Mesenchymal stem cell (in vitro differentiated cells and primary cell): ENCODE results near the gene CFAP54.

Experiments used
- DNase-seq: peaks from one replicate; pipeline ENCODE4 v3.0.0-alpha.2; 2013
- H2AFZ ChIP-seq: one replicate; pipeline ENCODE4 v1.6.1; 2013; ENCODE audit warnings: low read depth, mild to moderate bottlenecking, control low read depth, inconsistent platforms, low read length, moderate library complexity
- H2AK5ac ChIP-seq: 2 replicates; pipeline ENCODE4 v1.6.1; 2013; ENCODE audit warnings: low read length, moderate library complexity, mild to moderate bottlenecking, inconsistent platforms; ENCODE audit not compliant: severe bottlenecking
- H2BK120ac ChIP-seq: one replicate; pipeline ENCODE4 v1.6.1; 2013; ENCODE audit warnings: low read depth, mild to moderate bottlenecking, inconsistent platforms, low read length, moderate library complexity
- H2BK12ac ChIP-seq, 2 experiments: one replicate each; pipeline ENCODE4 v1.6.1; 2013; ENCODE audit warnings: inconsistent platforms in 2 of 2, low read length in 2 of 2, mild to moderate bottlenecking in 2 of 2, moderate library complexity in 2 of 2, control low read depth in 1 of 2
- H2BK15ac ChIP-seq: one replicate; pipeline ENCODE4 v1.6.1; 2013; ENCODE audit warnings: mild to moderate bottlenecking, low read depth, inconsistent platforms; ENCODE audit not compliant: poor library complexity, severe bottlenecking
- H2BK5ac ChIP-seq: 2 replicates; pipeline ENCODE4 v1.6.1; 2013; ENCODE audit warnings: low read depth, mild to moderate bottlenecking, low read length, control low read depth, inconsistent platforms; ENCODE audit not compliant: poor library complexity, severe bottlenecking
- H3K14ac ChIP-seq, 2 experiments: one replicate each; pipeline ENCODE4 v1.6.1; 2013; ENCODE audit warnings: inconsistent platforms in 2 of 2, low read length in 2 of 2, control low read depth in 1 of 2, mild to moderate bottlenecking in 1 of 2, moderate library complexity in 1 of 2
- H3K18ac ChIP-seq, 2 experiments: one replicate each; pipeline ENCODE4 v1.6.1; 2013; ENCODE audit warnings: inconsistent platforms in 2 of 2, low read length in 2 of 2, control low read depth in 1 of 2, low read depth in 1 of 2, mild to moderate bottlenecking in 1 of 2
- H3K23ac ChIP-seq, 2 experiments: one replicate each; pipeline ENCODE4 v1.6.1; 2013; ENCODE audit warnings: inconsistent platforms in 2 of 2, low read length in 2 of 2, mild to moderate bottlenecking in 2 of 2, moderate library complexity in 2 of 2, control low read depth in 1 of 2
- H3K27ac ChIP-seq: 2 replicates; pipeline ENCODE4 v1.5.1; 2013; ENCODE audit warnings: mild to moderate bottlenecking, moderate library complexity, low read length, control low read depth, inconsistent platforms; ENCODE audit not compliant: poor library complexity, severe bottlenecking
- H3K27me3 ChIP-seq, 2 experiments: 2 replicates each; pipeline versions ENCODE4 v1.6.1 to v1.7.0; 2013; ENCODE audit warnings: low read length in 2 of 2, mild to moderate bottlenecking in 2 of 2, moderate library complexity in 2 of 2, control low read depth in 1 of 2, inconsistent platforms in 1 of 2; ENCODE audit not compliant: control insufficient read depth in 1 of 2, insufficient read depth in 1 of 2
- H3K36me3 ChIP-seq, 2 experiments: 2 replicates each; pipeline versions ENCODE4 v1.6.1 to v1.7.0; 2013; ENCODE audit warnings: low read length in 2 of 2, control low read depth in 1 of 2, inconsistent platforms in 1 of 2, low read depth in 1 of 2, mild to moderate bottlenecking in 1 of 2; ENCODE audit not compliant: insufficient read depth in 2 of 2, control insufficient read depth in 1 of 2
- H3K4ac ChIP-seq, 2 experiments: one replicate each; pipeline ENCODE4 v1.6.1; 2013; ENCODE audit warnings: inconsistent platforms in 2 of 2, low read length in 2 of 2, mild to moderate bottlenecking in 2 of 2, moderate library complexity in 2 of 2, control low read depth in 1 of 2, low read depth in 1 of 2
- H3K4me1 ChIP-seq: 2 replicates; pipeline ENCODE4 v1.6.1; 2013; ENCODE audit warnings: low read depth, low read length, control low read depth; ENCODE audit not compliant: control insufficient read depth, insufficient read depth
- H3K4me2 ChIP-seq: 2 replicates; pipeline ENCODE4 v1.6.1; 2013; ENCODE audit warnings: low read length, mild to moderate bottlenecking, inconsistent platforms; ENCODE audit not compliant: poor library complexity, severe bottlenecking
- H3K4me3 ChIP-seq, 2 experiments: 2 replicates each; pipeline versions ENCODE4 v1.5.1 to v1.7.0; 2013; ENCODE audit warnings: low read length in 2 of 2, mild to moderate bottlenecking in 2 of 2, control low read depth in 1 of 2, low read depth in 1 of 2; ENCODE audit not compliant: insufficient read depth in 1 of 2
- H3K79me1 ChIP-seq: replicated peaks from 2 replicates; pipeline ENCODE4 v1.6.1; 2013; ENCODE audit warnings: mild to moderate bottlenecking, control low read depth, low read length, inconsistent platforms; ENCODE audit not compliant: poor library complexity, severe bottlenecking
- H3K9ac ChIP-seq: 2 replicates; pipeline ENCODE4 v1.7.0; 2013; ENCODE audit warnings: mild to moderate bottlenecking, low read length, moderate library complexity
- H3K9me3 ChIP-seq: 2 replicates; pipeline ENCODE4 v1.7.0; 2013; ENCODE audit warnings: mild to moderate bottlenecking, low read length; ENCODE audit not compliant: control insufficient read depth
- H4K8ac ChIP-seq: one replicate; pipeline ENCODE4 v1.6.1; 2013; ENCODE audit warnings: inconsistent platforms, mild to moderate bottlenecking, low read length, moderate library complexity
- H4K91ac ChIP-seq: one replicate; pipeline ENCODE4 v1.6.1; 2013; ENCODE audit warnings: mild to moderate bottlenecking, low read length, inconsistent platforms
- WGBS: methylation state at CpG from one replicate; pipeline ENCODE4 v1.1.7; 2013; ENCODE audit warnings: mixed read lengths; 5-methylcytosine and 5-hydroxymethylcytosine counted together

The CFAP54 gene

GRCh38 chr12:96571101-96571862, 81.9 kb downstream of the CFAP54 start:
- Histone ChIP-seq H3K4me2 (no peak overlapping the region), H4K8ac (no peak overlapping the region), H4K91ac (no peak overlapping the region), H3K4ac (no peak overlapping the region), H3K36me3 (no peaks in the 10 kb centered on the region), H2BK5ac (no peak overlapping the region), H2AFZ (no peak overlapping the region), H2BK120ac (no peak overlapping the region), H3K79me1 (no peaks in the 10 kb centered on the region), H3K4me1 (no peaks in the 10 kb centered on the region), H3K18ac (no peak overlapping the region), H3K27ac (no peak overlapping the region), H3K9ac (no peak overlapping the region), H2BK12ac (no peak overlapping the region), H3K23ac (no peak overlapping the region), H2BK15ac (no peak overlapping the region), H2AK5ac (no peak overlapping the region), H3K14ac (no peak overlapping the region), H3K9me3 (peaks cover 7% of the 10 kb centered on the region), H3K27me3 (no peaks in the 10 kb centered on the region), H3K4me3 (no peak overlapping the region)
- WGBS = 89% methylated on average over 2 of the region's 4 CpGs
- DNase-seq = no peak

DNA sequence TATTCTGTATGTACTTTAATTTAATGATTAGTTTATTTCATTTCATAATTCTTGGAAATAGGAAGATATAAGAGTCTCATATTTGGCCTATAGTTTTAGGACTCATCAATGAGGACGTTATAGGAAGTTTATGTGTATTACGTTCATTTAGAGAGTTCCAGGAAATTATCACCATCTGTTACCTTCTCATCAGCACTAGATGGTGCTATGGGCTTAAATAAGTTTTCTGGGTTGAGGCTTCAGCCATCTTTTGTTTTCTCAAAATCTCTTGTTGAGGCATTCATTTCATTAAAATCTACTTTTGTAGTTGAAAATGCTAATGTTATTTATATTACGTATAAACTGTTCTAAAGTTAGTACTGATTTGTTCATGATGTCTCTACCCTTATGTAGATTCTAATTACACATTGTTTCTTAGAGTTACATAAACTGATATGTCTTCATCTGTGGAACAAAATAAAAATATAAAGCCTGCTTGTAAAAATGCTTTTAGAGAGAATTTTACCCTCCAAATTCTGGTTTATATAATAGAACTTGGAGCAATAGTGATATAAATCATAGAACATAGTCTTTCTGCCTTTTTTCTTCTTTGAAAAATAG, 89.2 kb downstream of the CFAP54 start:
- H3K4me3 ChIP-seq = peak overlapping the region in 1 of 2 experiments; percentile 6
- no peak overlapping the region for H3K4ac ChIP-seq
- H3K27ac ChIP-seq = no peak overlapping the region
- H4K91ac ChIP-seq = no peak overlapping the region
- H2AFZ ChIP-seq = no peak overlapping the region
- H2BK12ac ChIP-seq = no peak overlapping the region
- H2AK5ac ChIP-seq = no peak overlapping the region
- no peak overlapping the region for H4K8ac ChIP-seq
- H2BK15ac ChIP-seq = no peak overlapping the region
- peaks cover 6% of the 10 kb centered on the region for H3K9me3 ChIP-seq
- peak; percentile 65 for DNase-seq
- no peak overlapping the region for H2BK5ac ChIP-seq
- H3K23ac ChIP-seq = no peak overlapping the region
- no peak overlapping the region for H3K14ac ChIP-seq
- no peaks in the 10 kb centered on the region for H3K36me3 ChIP-seq
- H3K4me1 ChIP-seq = no peaks in the 10 kb centered on the region
- H3K9ac ChIP-seq = peak overlapping the region; percentile 50
- H3K79me1 ChIP-seq = no peaks in the 10 kb centered on the region
- H3K27me3 ChIP-seq = no peaks in the 10 kb centered on the region
- no peak overlapping the region for H3K4me2 ChIP-seq
- no peak overlapping the region for H2BK120ac ChIP-seq
- no peak overlapping the region for H3K18ac ChIP-seq
- no CpG with 5 or more reads among the region's 3 CpGs for WGBS

GRCh38 chr12:96585977-96586376, 96.6 kb downstream of the CFAP54 start:
- Histone ChIP-seq H3K9ac (no peak overlapping the region), H3K23ac (no peak overlapping the region), H2BK120ac (no peak overlapping the region), H3K14ac (no peak overlapping the region), H2BK5ac (no peak overlapping the region), H3K27me3 (no peaks in the 10 kb centered on the region), H3K9me3 (no peaks in the 10 kb centered on the region), H3K36me3 (no peaks in the 10 kb centered on the region), H3K27ac (no peak overlapping the region), H2BK15ac (no peak overlapping the region), H3K4me3 (no peak overlapping the region), H4K91ac (no peak overlapping the region), H3K4ac (no peak overlapping the region), H2BK12ac (no peak overlapping the region), H2AK5ac (no peak overlapping the region), H3K79me1 (no peaks in the 10 kb centered on the region), H4K8ac (no peak overlapping the region), H3K4me2 (no peak overlapping the region), H3K18ac (no peak overlapping the region), H2AFZ (no peak overlapping the region), H3K4me1 (peaks cover 1% of the 10 kb centered on the region)
- WGBS = no CpG with 5 or more reads among the region's 1 CpG
- no peak for DNase-seq

GRCh38 chr12:96587691-96588090, 98.3 kb downstream of the CFAP54 start:
- 46% methylated on average over 2 of the region's 2 CpGs for WGBS
- H3K4me1 ChIP-seq = peaks cover 1% of the 10 kb centered on the region
- no peak overlapping the region for H2BK5ac ChIP-seq
- no peak overlapping the region for H3K4me3 ChIP-seq
- H4K91ac ChIP-seq = no peak overlapping the region
- H2BK15ac ChIP-seq = no peak overlapping the region
- H3K27ac ChIP-seq = no peak overlapping the region
- H3K36me3 ChIP-seq = no peaks in the 10 kb centered on the region
- peak; percentile 26 for DNase-seq
- no peak overlapping the region for H3K4me2 ChIP-seq
- H2AK5ac ChIP-seq = no peak overlapping the region
- H3K18ac ChIP-seq = no peak overlapping the region
- H3K79me1 ChIP-seq = no peaks in the 10 kb centered on the region
- H4K8ac ChIP-seq = no peak overlapping the region
- H3K9ac ChIP-seq = peak overlapping the region; percentile 2
- H2BK12ac ChIP-seq = no peak overlapping the region
- H3K9me3 ChIP-seq = no peaks in the 10 kb centered on the region
- H2AFZ ChIP-seq = no peak overlapping the region
- no peak overlapping the region for H3K14ac ChIP-seq
- no peak overlapping the region for H3K4ac ChIP-seq
- H2BK120ac ChIP-seq = no peak overlapping the region
- H3K27me3 ChIP-seq = no peaks in the 10 kb centered on the region
- no peak overlapping the region for H3K23ac ChIP-seq
